Ascending aorta (tissue), 2 donors: ENCODE data around the gene KLHL6. TPM values are rescaled to one million over a fixed set of nuclear protein-coding genes. Genes with fewer than 3 reads are reported as not detected.

Experiments
- DNase-seq, 2 donors: peaks; one replicate each; pipeline ENCODE4 v3.0.0-alpha.2; 2019; ENCODE audit warnings: low spot score in 2 of 2
- H3K27ac ChIP-seq, 2 donors: fragments of 200-600 bp; sonication (generic); one replicate each; pipeline ENCODE4 v1.5.1; 2016 to 2017; ENCODE audit warnings: mild to moderate bottlenecking in 1 of 2
- H3K27me3 ChIP-seq: fragments of 200-600 bp; sonication (generic); one replicate; pipeline ENCODE4 v1.5.1; 2017
- H3K36me3 ChIP-seq, 2 donors: fragments of 200-600 bp; sonication (generic); one replicate each; pipeline ENCODE4 v1.5.1; 2016
- H3K4me1 ChIP-seq, 2 donors: fragments of 200-600 bp; sonication (generic); one replicate each; pipeline ENCODE4 v1.5.1; 2016 to 2017; ENCODE audit warnings: mild to moderate bottlenecking in 1 of 2
- H3K4me3 ChIP-seq, 2 donors: fragments of 200-600 bp; sonication (generic); one replicate each; pipeline ENCODE4 v1.5.1; 2016 to 2017; ENCODE audit warnings: mild to moderate bottlenecking in 1 of 2
- H3K9me3 ChIP-seq, 2 donors: fragments of 200-600 bp; sonication (generic); one replicate each; pipeline ENCODE4 v1.5.1; 2016
- CTCF ChIP-seq, 3 experiments: fragments of 200-600 bp in 2 of 3; fragments of 450-650 bp in 1 of 3; sonication (generic) in 2 of 3; IDR thresholded peaks; one replicate each; pipeline ENCODE4 v1.5.1; 2016 to 2019; ENCODE audit warnings: antibody characterized with exemption in 3 of 3, mild to moderate bottlenecking in 1 of 3, moderate library complexity in 1 of 3
- intact Hi-C: fragments of 100-400 bp; cut with DNase I; formaldehyde crosslinking; loops from one replicate; pipeline ENCODE4 v1.15.1; 2023
- total RNA-seq: library from RNA; depleted of rRNA; stranded (reverse); fragments of >200 nt; gene quantifications from one replicate; pipeline ENCODE4 v1.1.0, GENCODE V29; 2016

KLHL6 gene
- total RNA-seq, 1 donor from 2014 or later = 1.5 TPM

DNA sequence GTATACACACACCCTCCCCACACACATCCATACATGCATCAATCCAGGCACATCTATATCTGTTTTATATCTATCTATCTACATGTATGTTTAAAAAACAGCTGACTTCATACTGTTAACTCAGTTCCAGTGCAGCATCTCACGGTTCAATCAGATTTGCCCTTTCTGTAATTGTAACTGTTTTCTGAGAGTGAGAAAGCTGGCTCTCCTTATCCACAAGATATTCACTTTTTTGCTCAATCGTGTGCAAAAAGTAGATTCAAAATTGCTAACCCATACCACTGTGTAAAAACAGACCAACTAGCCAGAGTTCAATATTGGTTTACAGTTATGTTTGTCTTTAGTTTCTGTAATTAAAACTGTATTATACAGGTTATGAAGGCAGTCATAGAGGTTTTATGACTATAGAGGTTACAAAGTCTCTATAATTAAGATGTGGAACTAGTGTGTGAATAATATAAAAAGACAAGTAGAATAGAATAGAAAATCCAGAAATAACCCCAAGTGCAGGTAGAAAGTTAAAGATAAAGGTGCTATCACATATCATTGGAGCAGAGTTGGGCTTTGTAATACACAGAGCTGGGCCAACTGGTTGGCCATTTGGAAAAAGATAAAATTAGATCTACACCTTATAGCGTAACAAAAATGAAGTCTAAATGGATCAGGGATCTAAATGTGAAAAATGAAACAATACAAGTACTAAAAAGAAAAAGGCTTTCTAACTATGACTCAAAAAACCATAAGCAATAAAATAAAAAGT is 107.0 kb downstream of the KLHL6 start:
- Histone ChIP-seq H3K36me3 (no peaks in the 10 kb centered on the region), H3K9me3 (peaks cover 0 to 6% of the 10 kb centered on the region in 2 donors), H3K4me3 (peak overlapping the region; percentile 64 to 95), H3K27ac (no peak overlapping the region), H3K4me1 (peaks cover 3 to 4% of the 10 kb centered on the region in 2 donors), H3K27me3 (no peaks in the 10 kb centered on the region)
- TF ChIP-seq CTCF (IDR thresholded peaks at IDR 0.05) = no peak
- DNase-seq = no peak
- intact Hi-C loops = loop anchor here (2.0 to 10.0 kb wide), 2 partner anchors 186 to 352 kb away; partner anchors contain the start of gene KLHL24

- H3K4me1 ChIP-seq = peaks cover 3 to 4% of the 10 kb centered on the region in 2 donors
- peak overlapping the region; percentile 30 to 71 for H3K27ac ChIP-seq
- DNase-seq = peak; percentile 21 to 87
- intact Hi-C loops = loop anchor here (2.0 to 10.0 kb wide), 2 partner anchors 187 to 351 kb away; partner anchors contain the start of gene KLHL24
- no peaks in the 10 kb centered on the region for H3K27me3 ChIP-seq
- no peak for TF ChIP-seq CTCF (IDR thresholded peaks at IDR 0.05)
- H3K36me3 ChIP-seq = no peaks in the 10 kb centered on the region
- H3K4me3 ChIP-seq = peak overlapping the region; percentile 64 to 95
- H3K9me3 ChIP-seq = peaks cover 0 to 8% of the 10 kb centered on the region in 2 donors
Measured at GRCh38 chr3:183447206-183448001, 108.1 kb downstream of the KLHL6 start.

DNA sequence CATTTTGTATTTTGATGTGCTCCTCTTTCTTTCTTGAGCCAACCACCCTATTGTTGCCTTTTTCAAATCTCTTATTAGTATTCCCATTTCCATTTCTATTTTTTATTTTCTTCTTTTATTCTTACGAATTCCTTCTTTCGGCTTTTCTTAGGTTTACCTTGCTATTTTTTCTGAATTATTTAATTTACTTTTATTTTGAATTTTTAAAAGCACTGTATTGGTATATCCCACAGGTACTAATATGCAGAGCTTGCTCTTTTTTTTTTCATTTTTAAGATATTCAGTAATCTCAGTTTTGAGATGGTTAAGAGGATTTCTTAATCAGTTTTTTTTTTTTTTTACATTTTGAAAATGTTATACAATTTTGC is 108.7 kb downstream of the KLHL6 start:
- no peak for TF ChIP-seq CTCF (IDR thresholded peaks at IDR 0.05)
- no peak for DNase-seq
- Histone ChIP-seq H3K4me1 (peaks cover 3 to 4% of the 10 kb centered on the region in 2 donors), H3K27ac (peak overlapping the region in 1 of 2 donors; percentile 71), H3K36me3 (no peaks in the 10 kb centered on the region), H3K27me3 (no peaks in the 10 kb centered on the region), H3K9me3 (peaks cover 0 to 8% of the 10 kb centered on the region in 2 donors), H3K4me3 (peak overlapping the region; percentile 64 to 95)
- intact Hi-C loops = loop anchor here (10.0 kb wide), 1 partner anchor 188 kb away; the partner anchor contains the start of gene KLHL24

- intact Hi-C loops = loop anchor here (10.0 kb wide), 1 partner anchor 190 kb away; the partner anchor contains the start of gene KLHL24
- Histone ChIP-seq H3K27me3 (no peaks in the 10 kb centered on the region), H3K27ac (no peak overlapping the region), H3K4me3 (no peak overlapping the region), H3K36me3 (no peaks in the 10 kb centered on the region), H3K9me3 (peaks cover 0 to 8% of the 10 kb centered on the region in 2 donors), H3K4me1 (peaks cover 3 to 4% of the 10 kb centered on the region in 2 donors)
- TF ChIP-seq CTCF (IDR thresholded peaks at IDR 0.05) = no peak
- no peak for DNase-seq
Measured at GRCh38 chr3:183444748-183445147, 110.8 kb downstream of the KLHL6 start.

DNA sequence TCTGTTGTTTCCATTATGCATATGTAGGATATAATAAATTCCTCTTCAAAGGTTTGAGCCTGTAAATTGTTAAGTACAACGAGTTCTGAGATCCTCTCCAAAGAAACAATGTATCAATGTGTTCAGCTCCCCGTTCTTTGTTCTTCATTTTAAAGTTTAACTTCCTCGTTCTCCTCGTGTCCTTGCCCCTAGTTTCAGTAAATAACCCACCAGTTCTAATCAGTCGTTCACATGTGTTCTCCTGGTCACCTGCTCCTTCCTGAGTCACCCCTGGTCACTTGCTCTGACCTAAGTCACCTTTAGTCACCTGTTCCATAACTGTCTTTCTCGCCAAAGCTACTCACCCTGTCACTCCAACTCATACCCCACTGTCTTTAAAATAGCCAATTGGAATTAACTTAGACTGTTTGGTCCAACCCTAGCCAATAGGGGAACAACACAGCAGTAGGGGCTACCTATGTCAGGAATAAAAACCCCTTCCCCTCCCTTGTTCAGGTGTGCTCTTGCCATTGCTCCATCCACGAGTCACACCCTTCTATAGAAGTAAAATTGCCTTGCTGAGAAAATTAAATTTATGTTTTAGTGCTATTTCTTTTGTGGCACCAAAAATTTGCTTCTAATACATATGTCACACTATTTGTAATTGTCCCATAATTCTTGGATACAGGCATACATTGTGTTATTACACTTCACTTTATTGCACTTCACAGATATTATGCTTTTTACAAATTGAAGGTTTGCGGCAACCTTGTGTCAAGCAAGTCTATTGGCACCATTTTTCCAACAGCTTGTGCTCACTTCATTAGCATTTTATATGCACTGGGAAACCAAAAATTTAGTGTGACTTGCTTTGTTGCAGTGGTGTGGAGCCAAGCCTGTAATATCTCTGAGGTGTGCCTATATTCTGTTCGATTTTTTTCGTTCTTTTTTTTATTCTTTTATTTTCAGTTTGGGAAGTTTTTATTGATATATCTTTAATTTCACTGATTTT is 111.8 kb downstream of the KLHL6 start:
- H3K4me1 ChIP-seq = peaks cover 0 to 4% of the 10 kb centered on the region in 2 donors
- H3K27me3 ChIP-seq = no peaks in the 10 kb centered on the region
- H3K27ac ChIP-seq = no peak overlapping the region
- no peaks in the 10 kb centered on the region for H3K36me3 ChIP-seq
- H3K4me3 ChIP-seq = no peak overlapping the region
- H3K9me3 ChIP-seq = peaks cover 0 to 8% of the 10 kb centered on the region in 2 donors
- intact Hi-C loops = loop anchor here (10.0 kb wide), 1 partner anchor 191 kb away; the partner anchor contains the start of gene KLHL24
- DNase-seq = no peak
- no peak for TF ChIP-seq CTCF (IDR thresholded peaks at IDR 0.05)
